Measurements from ENCODE around the gene BMP7.

BMP7 gene

DNA sequence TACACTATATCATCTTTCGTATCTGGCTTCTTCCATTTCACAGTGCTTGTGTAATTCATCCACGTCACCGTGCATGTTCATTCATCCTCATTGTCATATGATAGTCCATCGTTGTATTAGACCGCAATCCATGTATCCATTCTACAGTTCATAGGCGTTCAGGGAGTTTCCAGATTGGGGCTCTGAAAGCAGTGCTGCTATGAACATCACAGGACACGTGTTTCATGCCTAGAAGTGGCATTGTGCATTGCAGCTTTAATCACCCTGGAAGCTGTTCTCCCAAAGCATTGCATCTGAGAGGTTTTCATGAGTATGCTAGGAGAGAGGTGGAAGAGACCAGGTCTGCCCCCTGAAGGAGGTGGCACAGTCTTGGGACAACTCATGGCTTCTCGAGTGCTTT, 35.3 kb downstream of the BMP7 start:
- no peak for DNase-seq
- Mint-ChIP-seq H3K4me1 (peaks cover 40% of the 10 kb centered on the region), H3K36me3 (ENCODE audit: low read depth) (peaks cover 20% of the 10 kb centered on the region), H3K27ac (no peak overlapping the region), H3K27me3 (ENCODE audit: low read depth, poor library complexity) (no peaks in the 10 kb centered on the region), H3K9me3 (no peaks in the 10 kb centered on the region), H3K4me3 (no peak overlapping the region)
- TF ChIP-seq, protein P1, sequence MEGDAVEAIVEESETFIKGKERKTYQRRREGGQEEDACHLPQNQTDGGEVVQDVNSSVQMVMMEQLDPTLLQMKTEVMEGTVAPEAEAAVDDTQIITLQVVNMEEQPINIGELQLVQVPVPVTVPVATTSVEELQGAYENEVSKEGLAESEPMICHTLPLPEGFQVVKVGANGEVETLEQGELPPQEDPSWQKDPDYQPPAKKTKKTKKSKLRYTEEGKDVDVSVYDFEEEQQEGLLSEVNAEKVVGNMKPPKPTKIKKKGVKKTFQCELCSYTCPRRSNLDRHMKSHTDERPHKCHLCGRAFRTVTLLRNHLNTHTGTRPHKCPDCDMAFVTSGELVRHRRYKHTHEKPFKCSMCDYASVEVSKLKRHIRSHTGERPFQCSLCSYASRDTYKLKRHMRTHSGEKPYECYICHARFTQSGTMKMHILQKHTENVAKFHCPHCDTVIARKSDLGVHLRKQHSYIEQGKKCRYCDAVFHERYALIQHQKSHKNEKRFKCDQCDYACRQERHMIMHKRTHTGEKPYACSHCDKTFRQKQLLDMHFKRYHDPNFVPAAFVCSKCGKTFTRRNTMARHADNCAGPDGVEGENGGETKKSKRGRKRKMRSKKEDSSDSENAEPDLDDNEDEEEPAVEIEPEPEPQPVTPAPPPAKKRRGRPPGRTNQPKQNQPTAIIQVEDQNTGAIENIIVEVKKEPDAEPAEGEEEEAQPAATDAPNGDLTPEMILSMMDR (IDR thresholded peaks at IDR 0.05), result no peak

DNA sequence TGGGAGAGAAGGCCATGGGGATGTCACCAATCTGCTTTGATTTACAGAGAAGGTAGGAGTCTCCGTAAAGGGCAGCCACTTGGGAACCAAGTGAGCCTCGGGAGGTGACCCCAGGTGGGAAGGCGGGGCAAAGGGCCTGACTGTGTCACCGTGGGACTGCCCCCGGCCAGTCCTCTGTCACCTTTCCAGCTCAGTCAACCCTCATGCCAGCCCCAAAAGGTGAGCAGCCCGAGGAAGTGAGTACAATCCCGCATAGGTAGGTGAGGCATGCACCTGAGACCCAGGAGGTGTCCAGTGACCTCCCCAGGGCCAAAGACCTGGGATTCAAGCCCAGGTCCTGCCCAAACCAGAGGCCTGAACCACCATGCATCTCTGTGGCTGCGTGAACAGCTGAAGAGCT, 36.2 kb downstream of the BMP7 start:
- Mint-ChIP-seq H3K4me3 (no peak overlapping the region), H3K4me1 (peaks cover 31% of the 10 kb centered on the region), H3K27ac (no peak overlapping the region), H3K9me3 (no peaks in the 10 kb centered on the region), H3K27me3 (ENCODE audit: low read depth, poor library complexity) (no peaks in the 10 kb centered on the region), H3K36me3 (ENCODE audit: low read depth) (peaks cover 20% of the 10 kb centered on the region)
- TF ChIP-seq, protein P1 (IDR thresholded peaks at IDR 0.05), result no peak
- DNase-seq, result no peak

DNA sequence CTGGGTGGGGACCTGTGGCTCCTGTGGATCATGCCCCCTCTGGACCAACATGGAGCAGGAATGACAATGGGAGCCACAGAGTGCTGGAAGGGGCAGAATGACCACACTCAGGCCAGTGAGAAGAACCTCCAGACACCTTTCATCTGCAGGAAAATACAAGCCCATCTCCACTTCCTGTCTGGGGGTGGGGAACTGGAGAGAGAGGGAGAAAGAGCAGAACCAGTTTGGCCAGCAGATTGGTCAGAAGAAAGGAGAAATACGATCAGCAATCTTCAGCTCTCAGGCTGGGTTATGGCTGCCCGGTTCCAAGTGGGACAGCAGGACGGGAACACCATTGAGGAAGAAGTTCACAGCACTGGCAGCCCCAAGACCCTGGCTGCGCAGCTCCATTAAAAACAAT, 37.0 kb downstream of the BMP7 start:
- peak overlapping the region; percentile 38 for H3K27ac Mint-ChIP-seq
- peaks cover 20% of the 10 kb centered on the region for H3K36me3 Mint-ChIP-seq (ENCODE audit: low read depth)
- TF ChIP-seq, protein P1 (IDR thresholded peaks at IDR 0.05), result no peak
- H3K4me1 Mint-ChIP-seq, result peaks cover 23% of the 10 kb centered on the region
- no peak overlapping the region for H3K4me3 Mint-ChIP-seq
- DNase-seq, result no peak
- H3K9me3 Mint-ChIP-seq, result no peaks in the 10 kb centered on the region
- H3K27me3 Mint-ChIP-seq (ENCODE audit: low read depth, poor library complexity), result no peaks in the 10 kb centered on the region

DNA sequence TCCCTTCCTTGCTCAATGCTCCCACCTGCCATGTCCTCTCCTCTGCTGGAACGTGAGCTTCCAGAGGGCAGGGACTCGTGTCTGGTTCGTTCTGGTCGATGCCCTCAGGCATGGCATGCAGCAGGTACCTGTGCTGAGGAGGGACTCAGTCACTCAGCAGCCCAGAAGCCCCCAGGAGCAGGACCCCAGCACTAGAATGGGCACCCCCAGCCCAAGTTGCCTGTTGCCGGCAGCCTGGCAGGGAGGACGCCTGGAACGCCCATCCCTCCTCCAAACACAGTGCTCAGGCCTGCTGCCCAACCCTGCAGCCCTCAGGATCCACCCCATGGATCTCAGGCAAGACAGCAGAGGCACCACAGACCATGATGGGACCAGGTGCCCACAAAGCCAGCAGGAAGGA, 40.6 kb downstream of the BMP7 start:
- Mint-ChIP-seq H3K27ac (no peak overlapping the region), H3K36me3 (ENCODE audit: low read depth) (peaks cover 12% of the 10 kb centered on the region), H3K27me3 (ENCODE audit: low read depth, poor library complexity) (peaks cover 6% of the 10 kb centered on the region), H3K4me1 (peaks cover 22% of the 10 kb centered on the region), H3K4me3 (no peak overlapping the region), H3K9me3 (no peaks in the 10 kb centered on the region)
- no peak for DNase-seq
- TF ChIP-seq, protein P1 (IDR thresholded peaks at IDR 0.05), result no peak

DNA sequence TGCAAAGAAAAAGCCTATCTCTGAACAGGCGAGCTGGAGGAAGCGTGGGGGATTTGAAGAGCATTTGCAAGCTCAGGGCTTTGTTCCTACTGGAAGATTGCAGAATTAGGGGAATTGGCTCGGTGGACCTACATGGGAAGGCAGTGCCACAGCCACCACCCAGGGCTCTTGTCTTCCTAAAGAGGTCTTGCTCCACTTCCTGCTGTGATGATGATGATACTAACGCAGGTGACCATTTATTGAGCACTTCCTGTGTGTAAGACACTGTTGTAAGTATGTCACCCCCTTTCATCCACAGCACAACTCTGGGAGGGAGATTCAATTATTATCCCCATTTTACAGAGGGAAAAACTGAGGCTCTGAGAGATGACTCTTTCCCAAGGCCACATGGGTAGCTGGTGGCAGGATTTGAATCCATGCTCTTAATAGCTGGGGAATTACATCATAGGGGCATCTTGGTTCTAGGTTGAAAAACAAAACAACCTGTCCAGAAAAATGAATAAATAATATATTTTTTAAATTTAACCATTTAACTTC, 41.2 kb downstream of the BMP7 start:
- peaks cover 21% of the 10 kb centered on the region for H3K4me1 Mint-ChIP-seq
- H3K4me3 Mint-ChIP-seq, result no peak overlapping the region
- TF ChIP-seq, protein P1 (IDR thresholded peaks at IDR 0.05), result no peak
- no peaks in the 10 kb centered on the region for H3K9me3 Mint-ChIP-seq
- H3K27me3 Mint-ChIP-seq (ENCODE audit: low read depth, poor library complexity), result peaks cover 6% of the 10 kb centered on the region
- no peak overlapping the region for H3K27ac Mint-ChIP-seq
- DNase-seq, result no peak
- H3K36me3 Mint-ChIP-seq (ENCODE audit: low read depth), result peaks cover 16% of the 10 kb centered on the region

DNA sequence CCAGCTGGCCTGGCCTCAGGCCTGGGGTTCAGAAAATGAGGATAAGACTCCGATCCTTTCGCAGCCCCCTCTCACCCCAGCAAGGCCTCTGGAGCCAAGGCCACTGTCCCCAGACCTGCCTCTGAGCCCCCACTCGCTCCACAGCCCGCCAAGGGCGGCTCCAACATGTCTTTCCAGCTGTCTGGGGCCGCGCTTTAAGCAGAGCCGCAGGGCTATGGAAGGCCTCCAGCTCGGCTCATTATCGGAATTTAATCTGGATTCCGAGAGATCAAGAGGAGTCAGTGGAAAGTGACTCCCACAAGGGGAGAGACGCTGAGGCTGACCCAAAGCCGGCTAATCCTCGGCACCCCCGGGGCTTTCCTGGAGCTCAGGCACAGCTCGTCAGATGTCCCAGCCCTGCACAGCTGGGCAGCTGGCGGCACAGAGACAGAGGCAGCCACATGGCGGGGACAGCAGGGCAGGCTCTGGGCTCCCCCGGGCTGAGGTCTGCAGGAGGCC, 41.8 kb downstream of the BMP7 start:
- Mint-ChIP-seq H3K4me3 (no peak overlapping the region), H3K9me3 (no peaks in the 10 kb centered on the region), H3K4me1 (peaks cover 16% of the 10 kb centered on the region), H3K27ac (no peak overlapping the region), H3K27me3 (ENCODE audit: low read depth, poor library complexity) (peaks cover 6% of the 10 kb centered on the region), H3K36me3 (ENCODE audit: low read depth) (peaks cover 16% of the 10 kb centered on the region)
- DNase-seq, result no peak
- TF ChIP-seq, protein P1 (IDR thresholded peaks at IDR 0.05), result no peak
